Immature natural killer cell (primary cell): ENCODE results near the gene ANKZF1. TPM values are rescaled to one million over a fixed set of nuclear protein-coding genes. Genes with fewer than 3 reads are reported as not detected.
"Not testable (repeated sequence)": the region's sequence is repeated elsewhere in the genome, so short reads cannot be mapped to it uniquely, and the experiment has no call there.

ENCODE experiments used
- DNase-seq, 3 donors: peaks; one replicate each; pipeline ENCODE4 v3.0.0; 2022; ENCODE audit warnings: mixed read lengths in 1 of 3
- H3K27ac Mint-ChIP-seq, 6 donors: one replicate each; pipeline ENCODE4 v1.8.0; 2020; ENCODE audit warnings: mixed read lengths in 6 of 6, mild to moderate bottlenecking in 5 of 6, inconsistent platforms in 4 of 6, moderate library complexity in 3 of 6
- H3K27me3 Mint-ChIP-seq, 3 donors: one replicate each; pipeline ENCODE4 v1.8.0; 2020 to 2021; ENCODE audit warnings: low read depth in 3 of 3, mild to moderate bottlenecking in 3 of 3, mixed read lengths in 3 of 3, moderate library complexity in 3 of 3, inconsistent platforms in 1 of 3
- H3K36me3 Mint-ChIP-seq, 3 donors: one replicate each; pipeline ENCODE4 v1.8.0; 2020; ENCODE audit warnings: mixed read lengths in 3 of 3, inconsistent platforms in 2 of 3, mild to moderate bottlenecking in 2 of 3
- H3K4me1 Mint-ChIP-seq, 2 donors: one replicate each; pipeline ENCODE4 v1.8.0; 2020; ENCODE audit warnings: inconsistent platforms in 2 of 2, mild to moderate bottlenecking in 2 of 2, mixed read lengths in 2 of 2, moderate library complexity in 1 of 2
- H3K4me3 Mint-ChIP-seq, 5 donors: one replicate each; pipeline ENCODE4 v1.8.0; 2020; ENCODE audit warnings: mild to moderate bottlenecking in 5 of 5, mixed read lengths in 5 of 5, inconsistent platforms in 3 of 5, moderate library complexity in 3 of 5
- H3K9me3 Mint-ChIP-seq, 6 donors: one replicate each; pipeline ENCODE4 v1.8.0; 2020; ENCODE audit warnings: mild to moderate bottlenecking in 6 of 6, mixed read lengths in 6 of 6, inconsistent platforms in 4 of 6, moderate library complexity in 3 of 6
- polyA plus RNA-seq, 3 donors: library from polyadenylated mRNA; unstranded; fragments of 300-500 nt; fragmentation: Illumina TruSeq; gene quantifications; one replicate each; pipeline ENCODE4 v1.2.3, GENCODE V29; 2021

Gene ANKZF1
- polyA plus RNA-seq, 3 donors from 2014 or later: 11.5 to 28.6 (median 22.4) TPM

DNA sequence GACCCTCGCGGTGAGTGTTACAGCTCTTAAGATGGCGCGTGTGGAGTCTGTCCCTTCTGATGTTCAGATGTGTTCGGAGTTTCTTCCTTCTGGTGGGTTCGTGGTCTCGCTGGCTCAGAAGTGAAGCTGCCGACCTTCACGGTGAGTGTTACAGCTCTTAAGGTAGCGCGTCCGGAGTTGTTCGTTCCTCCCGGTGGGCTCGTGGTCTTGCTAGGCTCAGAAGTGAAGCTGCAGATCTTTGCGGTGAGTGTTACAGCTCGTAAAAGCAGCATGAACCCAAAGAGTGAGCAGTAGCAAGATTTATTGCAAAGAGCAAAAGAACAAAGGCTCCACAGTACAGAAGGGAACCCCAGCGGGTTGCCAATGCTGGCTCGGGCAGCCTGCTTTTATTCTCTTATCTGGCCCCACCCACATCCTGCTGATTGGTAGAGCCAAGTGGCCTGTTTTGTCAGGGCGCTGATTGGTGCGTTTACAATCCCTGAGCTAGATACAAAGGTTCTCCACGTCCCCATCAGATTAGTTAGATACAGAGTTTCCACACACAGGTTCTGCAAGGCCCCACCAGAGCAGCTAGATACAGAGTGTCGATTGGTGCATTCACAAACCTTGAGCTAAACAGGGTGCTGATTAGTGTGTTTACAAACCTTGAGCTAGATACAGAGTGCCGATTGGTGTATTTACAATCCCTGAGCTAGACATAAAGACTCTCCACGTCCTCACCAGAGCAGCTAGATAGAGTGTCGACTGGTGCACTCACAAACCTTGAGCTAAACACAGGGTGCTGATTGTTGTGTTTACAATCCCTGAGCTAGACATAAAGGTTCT lies 28.9 kb upstream of the ANKZF1 start:
- peak overlapping the region; percentile 72 to 84 (median 79) for H3K4me3 Mint-ChIP-seq
- not testable (repeated sequence) for H3K9me3 Mint-ChIP-seq, H3K27me3 Mint-ChIP-seq, H3K36me3 Mint-ChIP-seq
- DNase-seq: peak in 2 of 3 donors; percentile 31 to 33
- H3K27ac Mint-ChIP-seq: peak overlapping the region; percentile 47 to 90 (median 82)
- peaks cover 13 to 14% of the 10 kb centered on the region in 2 donors for H3K4me1 Mint-ChIP-seq

DNA sequence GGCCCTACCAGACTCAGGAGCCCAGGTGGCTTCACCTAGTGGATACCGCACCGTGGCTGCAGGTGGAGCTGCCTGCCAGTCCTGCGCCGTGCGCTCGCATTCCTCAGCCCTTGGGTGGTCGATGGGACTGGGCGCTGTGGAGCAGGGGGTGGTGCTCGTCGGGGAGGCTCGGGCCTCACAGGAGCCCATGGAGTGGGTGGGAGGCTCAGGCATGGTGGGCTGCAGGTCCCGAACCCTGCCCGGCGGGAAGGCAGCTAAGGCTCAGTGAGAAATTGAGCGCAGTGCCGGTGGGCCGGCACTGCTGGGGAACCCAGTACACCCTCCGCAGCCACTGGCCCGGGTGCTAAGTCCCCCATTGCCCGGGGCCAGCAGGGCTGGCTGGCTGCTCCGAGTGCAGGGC lies 28.3 kb upstream of the ANKZF1 start:
- H3K9me3 Mint-ChIP-seq, H3K27me3 Mint-ChIP-seq, H3K27ac Mint-ChIP-seq, DNase-seq, H3K4me3 Mint-ChIP-seq, H3K36me3 Mint-ChIP-seq: not testable (repeated sequence)
- peaks cover 17 to 20% of the 10 kb centered on the region in 2 donors for H3K4me1 Mint-ChIP-seq

DNA sequence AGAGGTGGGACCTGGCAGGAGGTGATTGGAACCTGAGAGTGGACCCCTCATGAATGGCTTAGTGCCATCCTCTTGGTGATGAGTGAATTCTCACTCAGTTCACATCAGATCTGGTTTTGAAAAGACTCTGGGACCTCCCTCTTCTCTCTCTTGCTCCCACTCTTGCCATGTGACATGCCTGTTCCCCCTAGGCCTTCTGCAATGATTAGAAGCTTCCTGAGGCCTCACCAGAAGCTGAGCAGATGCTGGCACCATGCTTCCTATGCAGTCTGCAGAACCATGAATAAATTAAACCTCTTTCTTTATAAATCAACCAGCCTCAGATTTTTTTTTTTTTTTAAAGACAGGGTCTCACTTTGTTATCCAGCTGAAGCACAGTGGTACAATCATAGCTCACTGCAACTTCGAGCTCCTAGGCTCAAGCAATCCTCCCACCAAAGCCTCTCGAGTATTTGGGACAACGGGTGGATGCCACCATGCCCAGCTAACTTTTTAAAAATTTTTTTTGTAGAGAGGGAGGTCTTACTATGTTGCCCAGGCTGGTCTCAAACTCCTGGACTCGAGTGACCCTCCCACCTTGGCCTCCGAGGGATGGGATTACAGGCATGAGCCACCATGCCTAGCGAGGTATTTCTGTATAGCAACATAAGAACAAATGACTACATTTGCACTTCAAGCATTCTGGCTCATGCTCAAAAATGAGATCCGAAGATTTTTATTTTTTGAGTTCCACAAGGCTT lies 25.0 kb upstream of the ANKZF1 start:
- Mint-ChIP-seq H3K27ac (peak overlapping the region in 3 of 6 donors; percentile 30 to 55 (median 48)), H3K27me3 (peaks cover 2 to 6% (median 2%) of the 10 kb centered on the region in 3 donors), H3K4me1 (peaks cover 28 to 40% of the 10 kb centered on the region in 2 donors), H3K36me3 (peaks cover 0 to 10% (median 0%) of the 10 kb centered on the region in 3 donors), H3K9me3 (no peaks in the 10 kb centered on the region), H3K4me3 (no peak overlapping the region)
- no peak for DNase-seq

DNA sequence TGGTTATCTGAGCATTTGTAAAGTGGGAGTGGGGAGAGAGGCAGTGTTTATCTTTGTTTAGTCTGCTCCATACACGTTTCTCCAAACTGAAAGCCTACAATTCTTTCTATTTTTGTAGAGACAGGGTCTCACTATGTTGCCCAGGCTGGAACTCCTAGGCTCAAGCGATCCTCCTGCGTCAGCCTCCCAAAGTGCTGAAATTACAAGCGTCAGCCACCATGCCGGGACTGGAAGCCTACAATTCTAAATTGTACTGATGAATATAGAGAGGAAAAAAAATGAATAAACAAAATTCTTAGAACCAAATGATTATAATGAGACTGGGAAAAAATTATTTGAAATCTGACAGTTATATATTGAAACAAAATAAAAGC lies 24.5 kb upstream of the ANKZF1 start:
- Mint-ChIP-seq H3K4me3 (peak overlapping the region; percentile 44 to 89 (median 51)), H3K36me3 (peaks cover 0 to 10% (median 0%) of the 10 kb centered on the region in 3 donors), H3K27me3 (peaks cover 2 to 6% (median 2%) of the 10 kb centered on the region in 3 donors), H3K4me1 (peaks cover 33 to 44% of the 10 kb centered on the region in 2 donors), H3K9me3 (no peaks in the 10 kb centered on the region), H3K27ac (peak overlapping the region in 5 of 6 donors; percentile 30 to 99 (median 55))
- DNase-seq: no peak

DNA sequence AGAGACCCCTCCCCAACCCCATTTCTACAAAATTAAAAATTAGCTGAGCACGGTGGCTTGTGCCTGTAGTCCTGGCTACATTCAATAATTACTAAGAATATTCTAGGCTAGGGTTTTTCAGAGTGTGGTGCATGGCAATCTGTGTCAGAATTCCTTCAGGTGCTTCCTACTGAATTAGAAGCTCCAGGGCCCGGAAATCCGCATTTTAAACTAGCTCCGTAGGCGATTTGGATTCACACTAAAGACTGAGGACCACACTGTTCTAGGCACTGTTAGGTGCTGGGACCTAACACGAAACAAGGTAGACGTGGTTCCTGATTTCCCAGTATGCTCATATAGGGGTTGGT lies 23.7 kb upstream of the ANKZF1 start:
- Mint-ChIP-seq H3K4me3 (peak overlapping the region; percentile 89 to 98 (median 91)), H3K36me3 (peaks cover 0 to 10% (median 0%) of the 10 kb centered on the region in 3 donors), H3K27me3 (peaks cover 0 to 6% (median 2%) of the 10 kb centered on the region in 3 donors), H3K27ac (peak overlapping the region; percentile 94 to 99 (median 96)), H3K9me3 (peaks cover 0 to 1% (median 0%) of the 10 kb centered on the region in 6 donors), H3K4me1 (peaks cover 31 to 43% of the 10 kb centered on the region in 2 donors)
- no peak for DNase-seq

GRCh38 chr2:219206328-219207133 lies 23.1 kb upstream of the ANKZF1 start, which contains the start of gene ZFAND2B:
ZFAND2B (plus strand) TSS chr2:219206782; CDS start chr2:219206988, 206 bp downstream.
- Mint-ChIP-seq H3K9me3 (peaks cover 0 to 1% (median 0%) of the 10 kb centered on the region in 6 donors), H3K4me1 (peaks cover 37 to 49% of the 10 kb centered on the region in 2 donors), H3K36me3 (peaks cover 0 to 10% (median 0%) of the 10 kb centered on the region in 3 donors), H3K27me3 (peaks cover 0 to 6% (median 2%) of the 10 kb centered on the region in 3 donors), H3K27ac (peak within 1 kb of the TSS; percentile 94 to 99 (median 96)), H3K4me3 (peak within 1 kb of the TSS; percentile 89 to 98 (median 91))
- DNase-seq: peak; percentile 96 to 98 (median 97)

DNA sequence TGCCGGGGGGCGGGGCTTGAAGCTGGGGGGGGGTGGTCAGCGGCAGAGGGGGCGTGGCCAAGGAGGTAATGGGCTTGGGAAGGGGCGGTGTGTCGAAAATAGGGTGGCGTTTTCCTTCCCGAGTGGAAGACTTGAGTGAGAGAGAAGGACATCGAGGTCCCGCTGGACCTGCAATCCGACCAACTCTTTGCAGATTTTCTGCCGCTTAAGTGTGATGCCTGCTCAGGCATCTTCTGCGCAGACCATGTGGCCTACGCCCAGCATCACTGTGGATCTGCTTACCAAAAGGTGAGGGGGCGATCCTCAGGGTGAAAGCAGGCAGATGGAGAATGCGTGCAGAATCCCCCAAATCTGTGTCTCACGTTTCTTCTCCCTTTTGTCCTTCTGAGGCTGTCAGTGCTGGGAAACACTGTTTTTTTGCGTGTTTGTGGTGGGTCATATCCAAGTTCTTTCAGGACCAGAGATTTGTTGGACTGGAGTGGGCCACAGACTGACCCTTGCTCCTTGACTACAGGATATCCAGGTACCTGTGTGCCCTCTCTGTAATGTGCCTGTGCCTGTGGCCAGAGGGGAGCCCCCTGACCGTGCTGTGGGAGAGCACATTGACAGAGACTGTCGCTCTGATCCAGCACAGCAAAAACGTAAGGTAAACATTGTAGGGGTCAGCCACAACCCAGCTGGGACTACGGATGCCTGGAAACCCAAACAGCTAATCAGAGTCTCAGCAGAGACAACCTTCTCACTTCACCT lies 22.3 kb upstream of the ANKZF1 start:
- Mint-ChIP-seq H3K4me3 (peak overlapping the region; percentile 89 to 98 (median 91)), H3K36me3 (peaks cover 0 to 10% (median 0%) of the 10 kb centered on the region in 3 donors), H3K27me3 (peaks cover 0 to 6% (median 0%) of the 10 kb centered on the region in 3 donors), H3K27ac (peak overlapping the region; percentile 66 to 97 (median 90)), H3K9me3 (peaks cover 0 to 1% (median 0%) of the 10 kb centered on the region in 6 donors), H3K4me1 (peaks cover 39 to 50% of the 10 kb centered on the region in 2 donors)
- DNase-seq: no peak

GRCh38 chr2:219207884-219208740 lies 21.5 kb upstream of the ANKZF1 start:
- peaks cover 39 to 50% of the 10 kb centered on the region in 2 donors for H3K4me1 Mint-ChIP-seq
- peaks cover 0 to 1% (median 0%) of the 10 kb centered on the region in 6 donors for H3K9me3 Mint-ChIP-seq
- peaks cover 0 to 6% (median 0%) of the 10 kb centered on the region in 3 donors for H3K27me3 Mint-ChIP-seq
- DNase-seq: no peak
- H3K4me3 Mint-ChIP-seq: peak overlapping the region; percentile 89 to 98 (median 91)
- peak overlapping the region; percentile 75 to 96 (median 86) for H3K27ac Mint-ChIP-seq
- peaks cover 0 to 10% (median 0%) of the 10 kb centered on the region in 3 donors for H3K36me3 Mint-ChIP-seq

- H3K9me3 Mint-ChIP-seq: peaks cover 0 to 1% (median 0%) of the 10 kb centered on the region in 6 donors
- H3K4me3 Mint-ChIP-seq: peak overlapping the region; percentile 14 to 61 (median 48)
- peaks cover 0 to 8% (median 0%) of the 10 kb centered on the region in 3 donors for H3K27me3 Mint-ChIP-seq
- DNase-seq: no peak
- H3K27ac Mint-ChIP-seq: peak overlapping the region; percentile 75 to 90 (median 86)
- H3K36me3 Mint-ChIP-seq: peaks cover 0 to 10% (median 0%) of the 10 kb centered on the region in 3 donors
- peaks cover 39 to 50% of the 10 kb centered on the region in 2 donors for H3K4me1 Mint-ChIP-seq
These were observed 20.1 kb upstream of the ANKZF1 start for GRCh38 chr2:219209236-219210195.

- DNase-seq: no peak
- Mint-ChIP-seq H3K9me3 (peaks cover 0 to 1% (median 0%) of the 10 kb centered on the region in 6 donors), H3K36me3 (peaks cover 0 to 10% (median 0%) of the 10 kb centered on the region in 3 donors), H3K27me3 (peaks cover 0 to 6% (median 0%) of the 10 kb centered on the region in 3 donors), H3K27ac (peak overlapping the region; percentile 75 to 92 (median 86)), H3K4me3 (peak overlapping the region in 1 of 5 donors; percentile 27), H3K4me1 (peaks cover 39 to 50% of the 10 kb centered on the region in 2 donors)
These were observed 19.3 kb upstream of the ANKZF1 start for GRCh38 chr2:219210196-219210885.
